HG03460 (cell line): ENCODE results near the gene ATF7IP2.
"Not testable (repeated sequence)": the region's sequence is repeated elsewhere in the genome, so short reads cannot be mapped to it uniquely, and the experiment has no call there.

Source experiments
- ATAC-seq: cut with Tn5 transposase; IDR thresholded peaks from one replicate; pipeline ENCODE4 v1.9.1; 2021; ENCODE audit not compliant: unreplicated experiment

The ATF7IP2 gene

DNA sequence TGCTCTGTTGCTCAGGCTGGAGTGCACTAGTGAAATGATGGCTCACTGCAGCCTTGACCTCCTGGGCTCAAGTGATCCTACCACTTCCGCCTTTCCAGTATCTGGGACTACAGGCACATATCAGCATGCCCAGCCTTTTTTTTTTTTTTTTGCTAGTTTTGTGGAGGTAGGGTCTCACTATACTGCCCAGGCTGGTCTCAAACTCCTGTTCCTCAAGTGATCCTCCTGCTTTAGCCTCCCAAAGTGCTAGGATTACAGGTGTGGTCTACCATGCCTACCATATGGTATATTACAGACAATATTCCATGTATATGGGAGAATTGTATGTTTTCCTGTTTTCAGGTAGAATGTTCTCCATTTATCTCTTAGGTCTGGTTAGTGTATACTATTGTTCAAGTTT, 12.3 kb upstream of the ATF7IP2 start:
- no peak for ATAC-seq

DNA sequence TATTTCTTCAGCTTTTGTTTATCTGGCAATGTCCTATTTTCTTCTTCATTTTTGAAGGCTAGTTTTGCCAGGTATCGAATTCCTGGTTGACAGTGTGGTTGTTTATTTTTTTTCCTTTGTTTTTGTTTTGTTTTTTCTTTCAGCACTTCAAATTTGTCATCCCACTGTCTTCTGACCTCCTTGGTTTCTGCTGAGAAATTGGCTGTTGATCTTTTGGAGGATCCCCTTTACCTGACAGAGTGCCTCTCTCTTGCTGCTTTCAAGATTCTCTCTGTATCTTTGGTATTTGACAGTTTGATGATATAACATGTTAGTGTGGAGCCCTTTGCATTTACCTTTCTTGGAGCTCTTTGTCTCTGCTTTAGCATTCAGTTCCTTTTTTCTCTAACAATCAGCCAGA, 9.6 kb upstream of the ATF7IP2 start:
- ATAC-seq, result no peak

DNA sequence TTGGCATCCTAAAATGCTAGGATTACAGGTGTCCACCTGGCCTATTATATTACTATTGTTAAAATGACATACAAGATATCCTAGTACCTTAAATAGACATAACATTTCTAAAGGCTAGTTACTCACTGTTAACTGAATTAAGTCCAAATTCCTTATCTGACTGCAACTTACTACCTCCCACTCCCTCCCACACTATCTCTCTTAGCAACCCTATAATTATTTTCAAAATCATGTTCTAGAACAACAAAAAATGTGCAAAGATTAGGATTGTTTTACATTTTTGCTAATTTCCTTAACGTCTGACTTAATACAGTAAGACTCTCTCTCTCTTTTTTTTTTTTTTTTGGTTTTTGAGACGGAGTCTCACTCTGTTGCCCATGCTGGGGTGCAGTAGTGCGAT, 2.2 kb upstream of the ATF7IP2 start:
- ATAC-seq, result no peak

DNA sequence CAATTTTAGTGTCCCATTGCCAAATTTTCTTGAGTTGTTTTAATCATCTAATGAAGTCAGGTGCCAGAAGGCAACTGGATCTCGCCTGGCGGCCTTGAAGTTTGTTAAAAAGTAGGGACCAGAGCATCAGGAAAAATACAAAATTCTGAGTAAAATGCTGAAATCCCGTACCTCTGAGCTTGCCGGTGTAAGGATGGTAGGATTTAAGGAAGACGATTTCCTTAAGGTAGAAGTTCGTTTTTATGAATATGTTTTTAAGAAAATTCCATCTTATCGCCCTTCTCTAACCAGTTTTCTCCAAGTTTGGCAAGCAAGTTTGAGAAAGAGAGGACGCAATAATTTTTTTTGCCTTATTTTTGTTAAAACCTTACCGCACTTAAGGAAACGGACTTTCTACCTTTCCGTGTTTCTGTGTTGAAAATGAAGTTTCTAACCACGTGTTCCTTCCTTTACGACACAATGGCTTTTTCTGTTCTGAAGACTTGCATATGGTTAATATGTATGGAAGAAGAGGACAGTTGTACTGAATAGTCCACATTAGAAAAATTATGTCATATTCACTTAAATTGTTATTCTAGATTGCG, 748 bp downstream of the ATF7IP2 start:
- no peak for ATAC-seq

DNA sequence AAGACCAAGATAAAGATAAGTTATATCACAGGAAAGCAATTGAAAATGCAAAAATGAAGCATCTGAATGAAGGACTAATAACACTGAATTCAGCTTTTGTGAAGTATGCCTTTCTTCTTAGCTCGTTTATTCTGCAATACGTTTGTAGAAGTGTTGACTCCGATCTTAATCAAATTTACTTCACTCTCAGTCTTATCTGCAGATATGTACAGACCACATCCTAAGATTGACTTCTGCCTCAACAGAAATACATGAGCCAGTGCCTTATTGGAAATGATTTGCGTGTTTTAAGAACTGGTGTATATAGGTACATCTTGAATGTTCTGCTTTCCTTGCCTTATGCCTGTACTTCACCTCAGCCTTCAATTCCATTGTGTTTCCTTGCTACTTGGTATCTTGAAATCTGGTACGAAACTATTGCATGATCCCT, 1.3 kb downstream of the ATF7IP2 start:
- ATAC-seq, result no peak

DNA sequence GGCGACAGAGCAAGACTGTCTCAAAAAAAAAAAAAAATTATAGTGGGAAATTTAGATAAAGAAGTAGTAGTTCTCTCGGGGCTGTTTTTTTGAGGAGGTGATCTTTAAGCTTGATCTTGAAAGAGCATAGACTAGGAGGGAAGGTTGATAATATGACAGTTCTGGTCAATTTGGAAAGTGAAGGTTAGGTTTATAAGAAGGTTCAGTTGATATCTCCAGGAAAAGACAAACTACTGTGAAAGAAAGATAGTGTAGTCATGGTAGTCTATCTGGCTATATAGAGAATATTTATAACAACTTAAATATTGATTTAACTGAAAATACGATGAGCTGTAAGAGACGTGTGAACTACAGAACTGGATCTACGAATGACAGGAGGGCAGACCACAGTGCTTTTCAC, 3.1 kb downstream of the ATF7IP2 start:
- no peak for ATAC-seq

DNA sequence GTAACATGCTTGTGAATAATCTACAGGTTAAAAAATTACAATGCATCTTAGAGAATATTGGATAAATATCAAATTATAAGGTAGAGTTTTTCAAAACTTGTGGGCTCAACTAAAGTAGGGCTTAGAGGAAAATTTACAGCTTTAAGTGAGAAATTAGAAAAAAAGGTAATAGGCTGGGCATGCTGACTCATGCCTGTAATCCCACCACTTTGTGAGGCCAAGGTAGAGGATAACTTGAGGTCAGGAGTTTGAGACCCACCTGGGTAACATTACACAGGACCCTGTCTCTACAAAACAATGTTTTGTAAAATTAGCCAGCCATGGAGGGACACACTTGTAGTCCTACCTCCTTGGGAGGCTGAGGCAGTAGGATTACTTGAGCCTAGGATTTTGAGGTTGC, 4.5 kb downstream of the ATF7IP2 start:
- ATAC-seq, result no peak

DNA sequence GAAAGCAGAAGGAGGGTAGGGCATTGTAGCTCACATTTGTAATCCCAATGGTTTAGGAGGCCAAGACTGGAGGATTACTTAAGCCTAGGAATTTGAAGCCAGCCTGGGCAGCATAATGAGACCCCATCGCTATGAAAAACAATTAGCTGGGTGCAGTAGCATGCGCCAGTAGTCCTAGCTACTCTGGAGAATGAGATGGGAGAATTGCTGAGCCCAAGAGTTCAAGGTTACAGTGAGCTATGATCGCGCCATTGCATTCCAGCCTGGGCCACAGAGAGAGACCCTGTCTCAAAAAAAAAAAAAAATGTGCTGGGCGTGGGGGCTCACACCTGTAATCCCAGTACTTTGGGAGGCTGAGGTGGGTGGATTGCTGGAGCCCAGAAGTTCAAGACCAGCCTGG, 5.0 kb downstream of the ATF7IP2 start:
- no peak for ATAC-seq

DNA sequence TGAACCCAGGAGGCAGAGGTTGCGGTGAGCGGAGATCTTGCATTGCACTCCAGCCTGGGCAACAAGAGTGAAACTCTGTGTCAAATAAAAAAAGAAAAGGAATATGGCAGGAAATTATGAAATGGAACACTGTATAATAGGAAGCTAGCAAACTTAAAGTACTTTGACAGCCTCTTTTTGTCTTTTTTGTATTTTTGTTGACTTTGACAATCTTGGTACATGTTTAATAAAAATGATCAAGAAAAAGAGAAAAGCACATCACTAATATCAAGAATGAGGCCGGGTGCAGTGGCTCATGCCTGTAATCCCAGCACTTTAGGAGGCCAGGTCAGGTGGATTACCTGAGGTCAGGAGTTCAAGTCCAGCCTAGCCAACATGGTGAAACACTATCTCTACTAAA, 5.5 kb downstream of the ATF7IP2 start:
- ATAC-seq, result no peak

DNA sequence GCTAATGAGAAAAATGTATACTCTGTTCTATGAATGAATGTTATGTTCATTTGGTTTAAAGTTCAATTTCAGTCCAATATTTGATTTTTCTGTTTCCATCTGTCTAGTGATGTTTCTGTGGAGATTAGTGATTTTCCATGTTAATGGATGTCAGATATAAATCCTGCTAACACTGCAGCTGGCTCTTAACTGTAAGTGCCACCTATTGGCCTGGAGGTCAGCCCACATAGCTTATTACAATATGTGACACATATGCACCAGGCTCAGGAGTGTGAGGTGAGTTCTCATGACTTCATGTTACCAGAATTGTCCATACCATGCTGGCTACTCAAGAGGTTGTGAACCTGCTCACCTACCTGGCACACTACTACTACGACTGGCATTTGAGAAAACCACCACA, 17.1 kb downstream of the ATF7IP2 start:
- ATAC-seq, result no peak

DNA sequence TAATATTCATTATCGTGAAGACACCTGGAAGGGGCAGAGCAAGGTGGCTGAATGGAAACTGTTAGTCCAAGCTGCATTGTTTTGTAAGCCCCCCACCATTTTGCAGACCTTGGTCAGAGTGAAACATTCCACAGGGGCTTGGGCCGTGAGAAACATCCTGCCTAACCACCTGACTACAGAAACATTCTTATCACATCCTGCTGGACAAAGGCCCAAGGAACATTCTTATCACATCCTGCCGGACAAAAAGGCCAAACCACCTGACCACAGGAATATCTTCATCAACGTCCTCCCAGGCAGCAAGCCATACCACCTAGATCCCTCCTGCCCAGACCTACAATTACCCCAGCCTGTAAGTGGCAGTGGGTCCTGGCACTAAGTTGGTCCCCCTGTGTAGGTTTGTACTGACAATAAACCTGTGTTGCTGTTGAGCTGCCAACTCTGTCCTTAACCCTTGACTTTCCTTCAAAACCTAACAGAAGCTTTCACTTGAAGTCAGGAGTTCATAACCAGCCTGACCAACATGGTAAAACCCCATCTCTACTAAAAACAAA, 19.6 kb downstream of the ATF7IP2 start:
- no peak for ATAC-seq

DNA sequence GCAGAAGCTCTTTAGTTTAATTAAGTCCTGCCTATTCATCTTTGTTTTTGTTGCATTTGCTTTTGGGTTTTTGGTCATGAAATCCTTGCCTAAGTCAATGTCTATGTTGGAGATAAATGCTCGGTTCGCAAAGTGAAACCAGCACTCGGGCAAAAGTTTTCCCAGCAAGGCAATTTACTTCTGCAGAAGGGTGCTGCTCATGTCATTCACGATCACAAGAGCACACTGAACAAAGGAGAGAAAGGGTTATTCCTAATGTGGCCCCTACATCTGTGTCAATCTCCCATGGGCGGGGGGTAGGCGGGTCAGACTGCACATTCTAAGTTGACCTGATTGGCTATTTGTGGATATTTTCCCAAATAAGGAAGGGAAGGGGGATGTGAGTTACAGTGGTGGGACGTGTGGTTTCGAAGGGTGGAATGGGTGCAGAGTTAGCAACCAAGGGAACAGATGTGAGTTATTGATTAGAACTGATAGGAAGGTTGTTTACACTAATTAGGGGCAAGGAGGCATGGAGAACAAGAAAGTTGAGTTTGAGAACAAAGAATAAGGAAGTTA, 23.0 kb downstream of the ATF7IP2 start:
- no peak for ATAC-seq

DNA sequence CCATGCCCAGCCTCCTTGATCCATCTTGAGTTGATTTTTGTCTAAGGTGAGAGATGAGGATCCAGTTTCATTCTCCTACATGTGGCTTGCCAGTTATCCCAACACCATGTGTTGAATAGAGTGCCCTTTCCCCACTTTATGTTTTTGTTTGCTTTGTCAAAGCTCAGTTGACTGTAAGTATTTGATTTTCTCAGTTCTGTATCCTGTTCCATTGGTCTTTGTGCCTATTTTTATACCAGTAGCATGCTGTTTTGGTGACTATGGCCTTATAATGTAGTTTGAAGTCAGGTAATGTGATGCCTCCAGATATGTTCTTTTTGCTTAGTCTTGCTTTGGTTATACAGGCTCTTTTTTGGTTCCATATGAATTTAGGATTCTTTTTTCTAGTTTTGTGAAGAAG, 23.9 kb downstream of the ATF7IP2 start:
- not testable (repeated sequence) for ATAC-seq

DNA sequence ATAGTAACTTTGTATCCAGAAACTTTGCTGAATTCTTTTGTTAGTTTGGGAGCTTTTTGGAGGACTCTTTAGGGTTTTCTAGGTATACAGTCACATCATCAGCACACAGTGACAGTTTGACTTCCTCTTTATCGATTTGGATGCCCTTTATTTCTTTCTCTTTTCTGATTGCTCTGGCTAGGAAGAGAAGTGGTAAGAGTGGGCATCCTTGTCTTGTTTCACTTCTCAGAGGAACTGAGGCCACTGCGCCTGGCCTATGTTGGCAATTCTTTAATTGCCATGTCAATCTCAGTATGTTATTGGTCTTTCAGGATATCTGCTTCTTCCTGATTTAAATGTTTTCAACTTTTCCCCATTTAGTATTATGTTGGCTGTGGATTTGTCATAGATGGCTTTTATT, 24.6 kb downstream of the ATF7IP2 start:
- ATAC-seq, result no peak

DNA sequence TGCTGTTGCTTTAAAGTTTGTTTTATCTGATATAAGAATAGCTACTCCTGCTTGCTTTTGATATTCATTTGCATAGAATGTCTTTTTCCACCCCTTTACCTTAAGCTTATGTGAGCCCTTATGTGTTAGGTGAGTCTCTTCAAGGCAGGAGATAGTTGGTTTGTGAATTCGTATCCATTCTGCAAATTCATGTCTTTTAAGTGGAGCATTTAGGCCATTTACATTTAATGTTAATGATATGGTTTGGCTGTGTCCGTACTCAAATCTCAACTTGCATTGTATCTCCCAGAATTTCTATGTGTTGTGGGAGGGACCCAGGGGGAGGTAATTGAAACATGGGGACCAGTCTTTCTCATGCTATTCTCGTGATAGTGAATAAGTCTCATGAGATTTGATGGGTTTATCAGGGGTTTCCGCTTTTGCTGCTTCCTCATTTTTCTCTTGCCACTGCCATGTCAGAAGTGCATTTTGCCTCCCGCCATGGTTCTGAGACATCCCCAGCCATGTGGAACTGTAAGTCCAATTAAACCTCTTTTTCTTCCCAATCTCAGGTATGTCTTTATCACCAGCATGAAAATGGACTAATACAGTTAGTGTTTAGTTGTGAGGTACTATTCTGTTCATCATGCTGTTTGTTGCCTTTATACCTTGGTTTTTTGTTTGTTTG, 27.2 kb downstream of the ATF7IP2 start:
- ATAC-seq, result no peak

DNA sequence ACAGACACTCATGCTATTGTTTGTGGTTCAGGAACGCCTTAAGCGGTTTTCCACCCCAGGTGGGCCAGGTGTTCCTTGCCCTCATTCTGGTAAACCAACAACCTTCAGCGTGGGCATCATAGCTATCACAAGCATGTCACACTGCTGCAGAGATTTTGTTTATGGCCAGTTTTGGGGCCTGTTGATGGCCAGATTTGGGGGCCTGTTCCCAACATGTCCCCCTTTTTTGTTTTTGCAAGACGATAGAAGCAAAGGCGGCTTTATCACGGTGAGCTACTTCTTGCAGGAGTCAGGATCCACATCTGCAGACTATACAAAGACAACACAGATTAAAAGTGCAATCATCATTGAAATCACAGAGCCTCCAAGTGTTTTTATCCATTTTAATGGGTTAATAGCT, 32.3 kb downstream of the ATF7IP2 start:
- not testable (repeated sequence) for ATAC-seq

DNA sequence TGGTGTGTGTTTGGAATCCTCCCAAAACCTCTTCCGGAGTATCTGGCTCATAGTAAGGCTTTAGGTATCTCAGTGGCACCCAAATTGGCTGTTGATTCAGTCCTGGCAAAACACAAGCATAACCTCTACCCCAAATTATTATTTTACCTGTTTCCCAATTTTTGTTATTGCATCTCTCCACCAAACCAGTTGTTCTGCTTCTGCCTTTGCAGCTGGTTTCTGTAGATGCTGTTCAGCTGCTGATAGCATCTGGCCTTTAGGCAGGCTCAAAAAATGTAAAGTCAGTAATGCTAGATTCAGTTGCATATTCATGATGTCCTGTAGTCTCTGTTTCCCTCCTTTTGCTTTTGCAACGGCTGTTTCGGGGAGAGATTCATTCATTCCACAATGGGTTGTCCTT, 33.8 kb downstream of the ATF7IP2 start:
- no peak for ATAC-seq

DNA sequence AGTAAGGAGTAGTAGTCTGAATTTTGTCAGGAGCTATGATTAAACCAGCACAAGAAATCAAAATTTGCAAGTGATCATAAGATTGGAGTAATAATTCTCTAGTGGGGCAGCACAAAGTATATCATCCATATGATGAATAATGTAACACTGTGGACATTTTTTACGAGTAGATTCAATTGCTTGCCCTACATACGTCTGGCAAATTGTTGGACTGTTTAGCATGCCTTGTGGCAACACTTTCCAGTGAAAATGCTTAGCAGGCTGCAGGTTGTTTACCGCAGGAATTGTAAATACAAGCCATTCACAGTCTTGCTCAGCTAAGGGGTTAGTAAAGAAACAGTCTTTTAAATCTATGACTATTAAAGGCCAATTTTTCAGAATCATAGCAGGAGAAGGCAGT, 35.7 kb downstream of the ATF7IP2 start:
- ATAC-seq, result no peak

DNA sequence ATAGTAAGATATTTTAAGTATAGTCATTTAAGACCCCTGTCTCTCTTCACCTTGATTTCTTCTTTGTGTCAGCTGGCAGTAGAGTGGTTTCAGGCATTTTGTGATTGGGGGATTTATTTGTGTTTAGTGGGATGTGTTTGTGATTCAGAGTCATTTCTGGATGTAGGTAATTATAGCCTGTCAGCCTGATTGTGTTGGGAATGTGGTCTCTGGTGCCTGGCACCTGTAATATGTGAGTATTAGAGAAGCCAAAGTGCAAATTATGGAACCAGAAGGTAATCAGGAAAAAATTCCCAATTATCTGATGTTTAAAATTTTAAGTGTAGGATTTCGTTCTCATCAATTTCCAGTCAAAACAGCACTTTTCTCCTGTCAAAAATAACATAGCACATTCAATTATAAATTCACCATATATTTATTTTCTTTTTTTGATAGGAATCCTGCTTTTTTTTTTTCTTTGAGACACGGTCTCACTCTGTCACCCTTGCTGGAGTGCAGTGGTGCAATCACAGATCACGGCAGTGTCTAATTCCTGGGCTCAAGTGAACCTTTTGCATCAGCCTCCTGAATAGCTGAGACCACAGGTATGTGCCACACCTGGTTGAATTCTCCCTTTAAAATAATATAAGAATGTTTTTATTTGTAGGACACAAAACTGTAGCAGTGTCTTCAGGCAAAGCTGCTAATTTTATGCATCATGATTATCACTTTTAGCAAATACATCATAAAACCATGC, 42.7 kb downstream of the ATF7IP2 start:
- ATAC-seq, result no peak

DNA sequence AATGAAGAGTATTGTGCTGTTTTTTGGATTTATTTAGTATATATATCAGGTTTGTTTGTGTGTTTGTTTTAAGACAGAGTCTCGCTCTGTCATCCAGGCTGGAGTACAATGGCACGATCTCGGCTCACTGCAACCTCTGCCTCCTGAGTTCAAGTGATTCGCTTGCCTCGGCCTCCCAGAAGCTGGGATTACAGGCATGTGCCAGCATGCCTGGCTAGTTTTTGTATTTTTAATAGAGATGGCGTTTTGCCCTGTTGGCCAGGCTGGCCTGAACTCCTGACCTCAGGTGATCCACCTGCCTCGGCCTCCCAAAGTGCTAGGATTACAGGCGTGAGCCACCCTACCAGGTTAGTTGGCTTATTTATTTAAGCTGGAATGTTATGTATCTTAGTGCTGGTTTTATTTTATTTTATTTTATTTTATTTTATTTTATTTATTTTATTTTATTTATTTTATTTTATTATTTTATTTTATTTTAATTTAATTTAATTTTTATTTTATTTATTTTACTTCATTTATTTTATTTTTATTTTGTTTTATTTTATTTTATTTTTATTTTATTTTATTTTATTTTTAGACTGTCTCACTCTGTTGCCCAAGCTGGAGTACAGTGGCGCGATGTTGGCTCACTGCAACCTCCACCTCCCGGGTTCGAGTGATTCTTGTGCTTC, 43.6 kb downstream of the ATF7IP2 start:
- not testable (repeated sequence) for ATAC-seq

DNA sequence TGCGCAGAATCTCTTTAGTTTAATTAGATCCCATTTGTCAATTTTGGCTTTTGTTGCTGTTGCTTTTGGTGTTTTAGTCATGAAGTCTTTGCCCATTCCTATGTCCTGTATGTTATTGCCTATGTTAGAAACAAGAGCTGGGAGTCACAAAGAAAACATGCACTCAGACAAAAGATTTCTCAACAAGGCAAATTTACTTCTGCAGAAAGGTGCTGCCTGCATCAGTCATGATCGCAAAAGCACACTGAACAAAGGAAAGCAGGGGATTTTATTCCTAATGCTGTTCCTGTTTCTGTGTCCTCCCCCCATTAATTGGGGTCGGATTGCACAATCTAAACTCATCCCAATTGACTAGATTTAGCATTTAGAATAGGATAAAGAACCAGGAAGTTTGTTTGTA, 55.9 kb downstream of the ATF7IP2 start:
- ATAC-seq, result no peak
